Measurements from ENCODE around the gene DOCK6.

DOCK6 gene

GRCh38 chr19:11177592-11177991 lies 84.7 kb downstream of the DOCK6 start:
- H3K27ac ChIP-seq: no peak overlapping the region
- TF ChIP-seq ZFX (IDR thresholded peaks at IDR 0.05; ENCODE audit: borderline replicate concordance): no peak

GRCh38 chr19:11176466-11177193 lies 85.7 kb downstream of the DOCK6 start:
- H3K27ac ChIP-seq: no peak overlapping the region
- TF ChIP-seq ZFX (IDR thresholded peaks at IDR 0.05; ENCODE audit: borderline replicate concordance): no peak
- TF ChIP-seq, protein P1, sequence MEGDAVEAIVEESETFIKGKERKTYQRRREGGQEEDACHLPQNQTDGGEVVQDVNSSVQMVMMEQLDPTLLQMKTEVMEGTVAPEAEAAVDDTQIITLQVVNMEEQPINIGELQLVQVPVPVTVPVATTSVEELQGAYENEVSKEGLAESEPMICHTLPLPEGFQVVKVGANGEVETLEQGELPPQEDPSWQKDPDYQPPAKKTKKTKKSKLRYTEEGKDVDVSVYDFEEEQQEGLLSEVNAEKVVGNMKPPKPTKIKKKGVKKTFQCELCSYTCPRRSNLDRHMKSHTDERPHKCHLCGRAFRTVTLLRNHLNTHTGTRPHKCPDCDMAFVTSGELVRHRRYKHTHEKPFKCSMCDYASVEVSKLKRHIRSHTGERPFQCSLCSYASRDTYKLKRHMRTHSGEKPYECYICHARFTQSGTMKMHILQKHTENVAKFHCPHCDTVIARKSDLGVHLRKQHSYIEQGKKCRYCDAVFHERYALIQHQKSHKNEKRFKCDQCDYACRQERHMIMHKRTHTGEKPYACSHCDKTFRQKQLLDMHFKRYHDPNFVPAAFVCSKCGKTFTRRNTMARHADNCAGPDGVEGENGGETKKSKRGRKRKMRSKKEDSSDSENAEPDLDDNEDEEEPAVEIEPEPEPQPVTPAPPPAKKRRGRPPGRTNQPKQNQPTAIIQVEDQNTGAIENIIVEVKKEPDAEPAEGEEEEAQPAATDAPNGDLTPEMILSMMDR (IDR thresholded peaks at IDR 0.05): no peak

- TF ChIP-seq ZFX (IDR thresholded peaks at IDR 0.05; ENCODE audit: borderline replicate concordance): no peak
- TF ChIP-seq, protein P1 (IDR thresholded peaks at IDR 0.05): no peak
- no peak overlapping the region for H3K27ac ChIP-seq
These were observed 86.4 kb downstream of the DOCK6 start for GRCh38 chr19:11175920-11176319.

DNA sequence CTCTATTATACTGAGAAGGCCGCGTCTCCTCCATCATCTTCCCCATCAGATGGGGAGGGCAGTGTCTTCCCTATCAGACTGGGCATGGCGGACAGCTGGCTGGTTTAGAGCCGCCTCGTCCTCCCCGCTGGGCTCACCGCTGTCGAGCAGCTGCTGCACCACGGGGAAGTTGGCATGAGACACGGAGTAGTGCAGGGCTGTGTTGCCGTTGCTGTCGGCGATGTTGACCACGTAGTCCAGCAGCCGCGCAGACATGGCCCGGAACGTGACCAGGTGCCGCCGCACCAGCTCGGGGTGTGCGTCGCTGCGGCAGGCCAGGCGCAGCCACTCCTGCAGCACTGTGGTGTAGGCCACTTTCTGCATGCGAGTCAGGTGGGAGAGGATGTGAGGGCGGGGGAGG lies 88.0 kb downstream of the DOCK6 start:
- H3K27ac ChIP-seq: no peak overlapping the region
- no peak for TF ChIP-seq ZFX (IDR thresholded peaks at IDR 0.05; ENCODE audit: borderline replicate concordance)

- H3K27ac ChIP-seq: no peak overlapping the region
- TF ChIP-seq, protein P1 (IDR thresholded peaks at IDR 0.05): no peak
These were observed 88.7 kb downstream of the DOCK6 start for GRCh38 chr19:11173516-11174155.

DNA sequence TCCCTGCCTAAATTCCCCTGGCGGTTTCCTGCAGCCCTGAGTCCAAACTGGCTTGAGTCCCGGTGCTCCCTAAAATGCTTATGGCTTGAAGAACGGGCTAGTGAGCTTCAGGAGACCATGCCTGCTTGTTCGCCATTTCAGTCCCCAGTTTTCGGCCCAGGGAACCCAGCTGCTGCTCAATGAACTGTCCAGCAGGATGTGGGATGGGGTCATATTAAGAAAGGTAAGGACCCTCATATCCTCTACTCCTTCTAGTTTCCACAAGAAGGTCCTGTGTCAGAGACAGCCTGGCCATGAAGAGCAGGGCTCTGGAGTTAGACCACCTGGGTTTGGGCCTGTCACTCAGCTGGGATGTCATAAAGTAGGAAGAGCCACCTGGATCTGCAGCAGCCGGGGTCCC lies 89.7 kb downstream of the DOCK6 start:
- no peak overlapping the region for H3K27ac ChIP-seq
- TF ChIP-seq ZFX (IDR thresholded peaks at IDR 0.05; ENCODE audit: borderline replicate concordance): no peak
- TF ChIP-seq, protein P1 (IDR thresholded peaks at IDR 0.05): no peak

DNA sequence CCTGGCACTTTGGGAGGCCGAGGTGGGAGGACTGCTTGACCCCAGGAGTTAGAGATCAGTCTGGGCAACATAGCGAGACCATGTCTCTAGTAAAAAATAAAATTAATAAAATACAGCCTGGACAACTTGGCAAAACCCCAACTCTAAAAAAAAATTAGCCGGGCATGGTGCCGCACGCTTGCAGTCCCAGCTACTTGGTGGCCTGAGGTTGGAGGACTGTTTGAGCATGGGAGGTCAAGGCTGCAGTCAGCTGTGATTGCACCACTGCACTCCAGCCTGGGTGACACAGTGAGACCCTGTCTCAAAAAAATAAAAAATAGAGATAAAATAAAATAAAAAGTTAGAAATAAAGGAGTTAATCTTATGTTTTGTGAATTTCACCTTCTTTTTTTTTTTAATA lies 91.2 kb downstream of the DOCK6 start:
- TF ChIP-seq ZFX (IDR thresholded peaks at IDR 0.05; ENCODE audit: borderline replicate concordance): no peak
- TF ChIP-seq, protein P1 (IDR thresholded peaks at IDR 0.05): no peak
- no peak overlapping the region for H3K27ac ChIP-seq

DNA sequence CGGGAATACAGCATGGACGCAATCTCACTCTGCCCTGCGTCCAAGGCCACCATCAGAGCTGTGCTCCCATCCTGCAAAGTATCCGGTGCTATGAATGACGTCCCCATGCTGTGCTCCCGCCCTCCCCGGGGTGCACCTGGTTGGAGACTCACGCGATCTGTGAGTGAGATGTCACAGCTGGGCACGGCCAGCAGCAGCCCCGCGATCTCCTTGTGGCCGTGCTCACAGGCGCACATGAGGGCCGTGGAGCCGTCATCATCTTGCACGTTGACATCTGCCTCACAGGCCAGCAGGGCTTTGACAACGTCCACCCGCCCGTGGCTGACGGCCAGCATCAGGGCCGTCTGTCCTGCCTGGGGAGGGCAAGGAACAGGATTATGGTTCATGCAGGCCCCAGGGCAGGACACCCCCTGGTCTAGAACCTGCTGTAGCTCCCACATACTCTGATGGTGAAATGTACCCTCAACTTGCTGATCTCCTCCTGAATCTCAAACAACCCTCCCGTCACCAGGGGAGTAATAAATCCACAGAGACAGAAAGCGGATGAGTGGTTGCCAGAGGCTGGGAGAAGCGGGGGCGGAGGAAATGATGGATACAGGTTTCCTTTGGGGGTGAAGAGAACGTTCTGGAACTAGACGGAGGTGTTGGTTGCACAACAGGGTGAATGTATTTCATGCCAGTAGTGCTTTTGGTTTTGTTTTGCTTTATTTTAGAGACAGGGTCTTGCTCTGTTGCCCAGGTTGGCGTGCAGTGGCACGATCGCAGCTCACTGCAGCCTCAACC lies 92.2 kb downstream of the DOCK6 start:
- TF ChIP-seq, protein P1 (IDR thresholded peaks at IDR 0.05): no peak
- TF ChIP-seq ZFX (IDR thresholded peaks at IDR 0.05; ENCODE audit: borderline replicate concordance): no peak

More for the DNA sequence above, 92.2 kb downstream of the DOCK6 start:
- H3K27ac ChIP-seq: no peak overlapping the region

Data from 22Rv1 (cell line).